BJ (cell line): ENCODE measurements around the gene SRPK3. TPM values are rescaled to one million over a fixed set of nuclear protein-coding genes. Genes with fewer than 3 reads are reported as not detected.
"Not testable (repeated sequence)": the region's sequence is repeated elsewhere in the genome, so short reads cannot be mapped to it uniquely, and the experiment has no call there.

Source experiments
- CTCF ChIA-PET: fragments of 350-600 bp; formaldehyde crosslinking; extraction: SDS; loops from one replicate; lab custom pipeline; 2021; ENCODE audit warnings: antibody characterized with exemption, inconsistent platforms; lab: Yijun Ruan, JAX
- POLR2A ChIA-PET: fragments of 300-600 bp; sonication (Branson Sonifier 250); formaldehyde crosslinking; extraction: SDS; loops from one replicate; lab custom pipeline; 2021; ENCODE audit warnings: antibody characterized with exemption; lab: Charles Lee
- DNase-seq: peaks from one replicate; pipeline ENCODE4 v3.0.0-alpha.2; 2011; ENCODE audit warnings: low read depth
- H3K27me3 ChIP-seq: 2 replicates; pipeline ENCODE4 v1.6.0; 2011; ENCODE audit warnings: low read length; ENCODE audit not compliant: control insufficient read depth, insufficient read depth
- H3K36me3 ChIP-seq: 2 replicates; pipeline ENCODE4 v1.5.1; 2011; ENCODE audit warnings: low read length; ENCODE audit not compliant: control insufficient read depth, insufficient read depth
- H3K4me3 ChIP-seq: 2 replicates; pipeline ENCODE4 v1.5.1; 2011; ENCODE audit warnings: low read depth, mild to moderate bottlenecking, control low read depth, low read length
- polyA plus RNA-seq: library from polyadenylated mRNA; depleted of rRNA; stranded (reverse); fragments of >200 nt; gene quantifications from 2 replicates; pipeline ENCODE4 v1.2.3, GENCODE V29; 2011
- TF ChIP-seq, protein P1 (sequence below): IDR thresholded peaks from 2 replicates; pipeline ENCODE4 v1.5.1; 2011; ENCODE audit warnings: low read depth, mild to moderate bottlenecking, control low read depth, inconsistent platforms, low read length, moderate library complexity; ENCODE audit not compliant: insufficient read depth

The SRPK3 gene
- polyA plus RNA-seq, 1 experiment, result 1.1 TPM

DNA sequence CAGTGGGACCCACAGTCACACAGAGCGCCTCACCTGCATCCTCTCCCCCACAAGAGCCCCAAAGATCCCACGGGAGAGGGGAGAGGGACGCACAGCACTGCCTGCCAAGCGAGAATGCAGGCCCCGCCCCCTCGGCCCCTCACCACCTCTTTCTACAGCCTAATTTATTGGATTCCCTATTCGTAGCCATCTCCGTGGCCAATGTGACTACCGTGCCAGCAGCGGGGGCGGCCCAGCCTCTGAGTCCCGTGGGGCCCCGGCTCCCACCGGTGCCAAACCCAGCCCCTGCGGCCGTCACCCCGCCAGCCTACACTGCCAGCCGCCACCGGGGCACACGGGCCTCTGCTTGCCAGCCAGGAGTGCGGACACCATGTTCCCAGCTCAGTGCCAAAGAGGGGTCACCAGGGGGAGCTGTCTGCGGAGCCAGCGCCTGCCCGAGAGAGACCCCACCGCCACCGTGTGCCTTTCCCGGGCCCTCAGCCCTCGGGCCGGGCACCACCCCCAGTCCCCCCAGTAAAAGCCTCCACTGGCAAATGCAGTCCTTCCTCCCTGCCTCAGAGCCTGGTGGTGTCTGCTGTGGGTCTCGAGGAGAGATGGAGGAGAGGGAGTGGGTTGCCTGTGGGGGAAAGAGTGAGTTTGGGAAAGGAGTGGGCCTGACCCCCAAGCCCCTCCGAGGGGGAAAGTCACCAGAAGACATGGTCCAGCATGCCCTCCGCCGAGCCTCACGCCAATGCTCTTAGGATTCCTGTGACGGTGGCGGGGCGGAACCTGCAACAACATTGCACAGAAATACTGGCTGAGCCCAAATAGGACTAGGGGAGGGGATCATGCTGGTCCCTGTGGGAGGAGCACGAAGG, 36.4 kb upstream of the SRPK3 start:
- TF ChIP-seq, protein P1, sequence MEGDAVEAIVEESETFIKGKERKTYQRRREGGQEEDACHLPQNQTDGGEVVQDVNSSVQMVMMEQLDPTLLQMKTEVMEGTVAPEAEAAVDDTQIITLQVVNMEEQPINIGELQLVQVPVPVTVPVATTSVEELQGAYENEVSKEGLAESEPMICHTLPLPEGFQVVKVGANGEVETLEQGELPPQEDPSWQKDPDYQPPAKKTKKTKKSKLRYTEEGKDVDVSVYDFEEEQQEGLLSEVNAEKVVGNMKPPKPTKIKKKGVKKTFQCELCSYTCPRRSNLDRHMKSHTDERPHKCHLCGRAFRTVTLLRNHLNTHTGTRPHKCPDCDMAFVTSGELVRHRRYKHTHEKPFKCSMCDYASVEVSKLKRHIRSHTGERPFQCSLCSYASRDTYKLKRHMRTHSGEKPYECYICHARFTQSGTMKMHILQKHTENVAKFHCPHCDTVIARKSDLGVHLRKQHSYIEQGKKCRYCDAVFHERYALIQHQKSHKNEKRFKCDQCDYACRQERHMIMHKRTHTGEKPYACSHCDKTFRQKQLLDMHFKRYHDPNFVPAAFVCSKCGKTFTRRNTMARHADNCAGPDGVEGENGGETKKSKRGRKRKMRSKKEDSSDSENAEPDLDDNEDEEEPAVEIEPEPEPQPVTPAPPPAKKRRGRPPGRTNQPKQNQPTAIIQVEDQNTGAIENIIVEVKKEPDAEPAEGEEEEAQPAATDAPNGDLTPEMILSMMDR, result peak; percentile 25; the same call in 1 of the 2 replicates
- no peak overlapping the region for H3K4me3 ChIP-seq
- DNase-seq, result no peak
- ChIA-PET POLR2A (no interaction called here), CTCF (interaction anchor here (0.7 to 1.3 kb wide), 2 partner anchors 10 to 18 kb away, joined by 3 read pairs; no protein-coding TSS in a partner anchor)
- H3K36me3 ChIP-seq, result no peaks in the 10 kb centered on the region
- H3K27me3 ChIP-seq, result no peaks in the 10 kb centered on the region

DNA sequence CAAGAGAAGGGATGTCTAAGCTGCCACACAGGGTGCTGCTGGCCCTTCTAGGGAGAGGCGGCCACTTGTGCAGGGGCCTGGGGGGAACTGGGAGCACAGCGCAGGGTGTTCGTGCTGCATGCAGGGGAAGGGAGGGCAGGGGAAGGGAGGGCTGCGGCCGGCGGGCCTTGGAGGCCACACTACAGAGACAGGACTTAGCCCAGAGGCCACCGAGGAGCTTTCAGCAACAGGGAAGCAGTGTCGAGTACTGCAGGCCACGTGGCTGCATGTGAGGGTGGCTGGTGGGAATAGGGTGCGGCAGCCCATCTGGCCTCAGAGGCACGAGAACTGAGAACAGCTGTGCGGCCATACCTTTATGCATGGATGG, 35.8 kb upstream of the SRPK3 start:
- H3K36me3 ChIP-seq, H3K27me3 ChIP-seq, POLR2A ChIA-PET, H3K4me3 ChIP-seq, DNase-seq: not testable (repeated sequence)
- CTCF ChIA-PET, result interaction anchor here (1.3 kb wide), 1 partner anchor 18 kb away, joined by 3 read pairs; no protein-coding TSS in a partner anchor

DNA sequence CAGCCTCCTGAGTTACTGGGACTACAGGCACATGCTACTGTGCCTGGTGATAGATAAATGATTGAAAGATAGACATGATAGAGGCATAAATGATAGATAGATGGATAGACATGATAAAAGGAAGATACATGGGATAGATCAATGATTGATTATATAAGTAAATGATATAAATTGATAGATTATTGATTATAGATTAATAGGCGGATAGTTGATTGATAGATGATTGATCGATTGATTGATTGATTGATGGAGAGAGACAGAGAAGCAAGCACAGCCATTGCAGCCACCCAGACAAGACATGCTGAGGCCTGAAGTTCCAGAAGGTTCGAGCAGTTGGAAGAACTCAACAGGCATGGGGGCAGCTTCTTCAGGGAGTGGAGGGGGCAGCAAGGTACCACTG, 34.5 kb upstream of the SRPK3 start:
- TF ChIP-seq, protein P1, result no peak
- no peak for DNase-seq
- H3K36me3 ChIP-seq, result no peaks in the 10 kb centered on the region
- ChIA-PET CTCF (no interaction called here), POLR2A (no interaction called here)
- no peaks in the 10 kb centered on the region for H3K27me3 ChIP-seq
- no peak overlapping the region for H3K4me3 ChIP-seq

DNA sequence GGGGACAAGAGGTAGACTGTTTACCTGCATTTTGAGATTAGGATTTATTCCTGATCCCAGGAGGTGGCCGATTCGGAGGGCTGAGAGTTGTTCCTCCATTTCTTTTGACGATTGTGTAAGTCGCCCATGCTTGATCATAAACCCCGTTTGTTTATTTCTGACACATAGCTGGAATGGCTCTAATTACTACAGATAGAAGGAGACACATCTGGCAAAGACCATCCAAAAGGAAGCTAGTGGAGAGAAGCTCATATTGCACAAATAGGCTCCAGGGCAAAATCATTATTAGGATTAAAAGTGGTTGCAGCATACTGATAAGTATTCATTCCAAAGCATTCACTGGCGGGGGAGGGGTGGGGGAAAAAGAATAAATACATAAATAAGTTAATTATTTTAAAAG, 33.9 kb upstream of the SRPK3 start:
- CTCF ChIA-PET, H3K27me3 ChIP-seq, H3K4me3 ChIP-seq, H3K36me3 ChIP-seq, POLR2A ChIA-PET, DNase-seq: not testable (repeated sequence)

DNA sequence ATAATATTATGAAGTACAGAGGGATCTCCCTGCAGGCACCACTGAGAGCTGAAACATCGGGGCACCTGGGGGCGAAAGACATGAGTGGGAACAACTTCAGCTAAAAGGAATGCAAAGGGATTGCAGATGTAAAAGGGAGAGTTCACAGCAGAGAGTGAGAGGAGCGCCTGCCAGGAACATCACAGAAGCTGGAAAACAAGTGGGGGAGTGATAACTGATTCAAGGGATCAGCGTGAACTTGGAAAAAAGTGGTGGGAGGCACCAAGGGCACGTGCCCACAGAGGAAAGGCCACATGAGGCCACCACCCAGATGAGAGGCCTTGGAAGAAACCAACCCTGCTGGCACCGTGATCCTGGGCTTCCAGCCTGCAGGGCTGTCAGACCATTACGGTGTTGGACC, 31.8 kb upstream of the SRPK3 start:
- H3K4me3 ChIP-seq, H3K36me3 ChIP-seq, CTCF ChIA-PET, H3K27me3 ChIP-seq, DNase-seq, POLR2A ChIA-PET: not testable (repeated sequence)

DNA sequence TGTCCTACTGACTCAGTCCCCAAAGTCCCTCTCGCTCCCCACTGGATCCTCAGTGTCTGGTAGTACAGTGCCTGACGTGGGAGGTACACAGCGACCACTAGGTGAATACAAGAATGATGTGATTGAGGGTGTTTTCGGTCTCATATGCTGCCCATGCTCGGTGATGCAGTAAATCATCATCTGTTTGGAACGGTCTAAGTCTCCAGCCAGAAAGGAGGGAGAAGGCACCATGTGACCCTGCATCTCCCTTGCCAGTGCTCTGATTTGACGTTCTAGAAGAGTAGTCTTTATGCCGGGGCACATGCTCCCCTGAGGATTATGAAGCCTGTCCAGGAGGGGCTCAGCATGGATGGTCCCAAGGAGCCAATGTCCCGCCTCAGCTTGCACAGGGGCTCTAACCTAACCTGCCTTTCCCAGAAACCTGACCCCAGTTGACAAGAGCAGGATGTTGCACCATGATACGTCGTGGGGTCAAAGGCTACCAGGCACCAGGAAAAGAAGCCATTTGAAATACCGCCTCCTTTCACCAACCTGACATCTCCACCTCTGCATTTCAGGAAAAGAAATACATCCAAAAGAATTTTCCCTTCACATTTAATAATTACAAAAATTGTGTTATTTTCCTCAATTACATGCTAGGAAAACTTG, 30.6 kb upstream of the SRPK3 start:
- TF ChIP-seq, protein P1, result no peak
- CTCF ChIA-PET, result no interaction called here
- POLR2A ChIA-PET, result no interaction called here
- no peak for DNase-seq
- no peaks in the 10 kb centered on the region for H3K27me3 ChIP-seq
- H3K36me3 ChIP-seq, result no peaks in the 10 kb centered on the region
- no peak overlapping the region for H3K4me3 ChIP-seq
